Common myeloid progenitor, CD34-positive (primary cell): ENCODE results near the gene CRTC1.

Source experiments
- CTCF ChIA-PET: fragments of 350-600 bp; sonication (Branson Sonifier 250); formaldehyde crosslinking; loops from one replicate; lab custom pipeline; 2021; ENCODE audit warnings: antibody characterized with exemption; lab: Charles Lee
- POLR2A ChIA-PET: fragments of 350-600 bp; sonication (Branson Sonifier 250); formaldehyde crosslinking; loops from one replicate; lab custom pipeline; 2021; ENCODE audit warnings: antibody characterized with exemption; lab: Charles Lee
- DNase-seq, 3 donors: peaks; one replicate each; pipeline versions ENCODE4 v3.0.0 to v3.0.0-alpha.2; 2013
- H3K27ac ChIP-seq, 2 experiments: 1 replicate in 1 of 2; 2 replicates in 1 of 2; pipeline ENCODE4 v1.7.0; 2013; ENCODE audit warnings: inconsistent platforms in 2 of 2, low read length in 2 of 2, mild to moderate bottlenecking in 2 of 2, low read depth in 1 of 2, moderate library complexity in 1 of 2; ENCODE audit not compliant: severe bottlenecking in 2 of 2, insufficient read depth in 1 of 2, poor library complexity in 1 of 2
- H3K27me3 ChIP-seq, 5 experiments: replicated peaks in 2 of 5; 1 replicate in 3 of 5; 2 replicates in 2 of 5; pipeline versions ENCODE4 v1.6.1 to v1.7.0; 2013; ENCODE audit warnings: low read length in 4 of 5, mild to moderate bottlenecking in 2 of 5, moderate library complexity in 2 of 5, inconsistent platforms in 1 of 5; ENCODE audit not compliant: insufficient read depth in 5 of 5, control insufficient read depth in 4 of 5
- H3K36me3 ChIP-seq, 4 experiments: 1 replicate in 2 of 4; 2 replicates in 2 of 4; pipeline versions ENCODE4 v1.6.1 to v1.7.0; 2013; ENCODE audit warnings: low read length in 3 of 4, control low read depth in 1 of 4, mild to moderate bottlenecking in 1 of 4; ENCODE audit not compliant: control insufficient read depth in 4 of 4, insufficient read depth in 4 of 4
- H3K4me1 ChIP-seq, 4 experiments: 1 replicate in 3 of 4; 2 replicates in 1 of 4; pipeline versions ENCODE4 v1.6.1 to v1.7.1; 2013; ENCODE audit warnings: low read length in 3 of 4, mild to moderate bottlenecking in 3 of 4, control low read depth in 1 of 4, inconsistent platforms in 1 of 4, moderate library complexity in 1 of 4; ENCODE audit not compliant: control insufficient read depth in 4 of 4, insufficient read depth in 4 of 4; ENCODE audit errors: control extremely low read depth in 1 of 4
- H3K4me3 ChIP-seq, 7 experiments: 1 replicate in 4 of 7; 2 replicates in 3 of 7; pipeline versions ENCODE4 v1.5.1 to v1.7.0; 2013; ENCODE audit warnings: mild to moderate bottlenecking in 7 of 7, low read length in 6 of 7, moderate library complexity in 6 of 7, inconsistent platforms in 2 of 7, low read depth in 2 of 7, control low read depth in 1 of 7; ENCODE audit not compliant: insufficient read depth in 4 of 7, control insufficient read depth in 1 of 7; ENCODE audit errors: extremely low read depth in 1 of 7
- H3K9me3 ChIP-seq, 5 experiments: 1 replicate in 4 of 5; 2 replicates in 1 of 5; pipeline versions ENCODE4 v1.6.1 to v1.7.1; 2013; ENCODE audit warnings: low read length in 4 of 5, mild to moderate bottlenecking in 2 of 5, inconsistent platforms in 1 of 5, low read depth in 1 of 5, moderate library complexity in 1 of 5; ENCODE audit not compliant: control insufficient read depth in 4 of 5, insufficient read depth in 2 of 5; ENCODE audit errors: control extremely low read depth in 1 of 5
- WGBS: methylation state at CpG from one replicate; pipeline ENCODE4 v1.1.5; 2013; ENCODE audit not compliant: insufficient coverage; 5-methylcytosine and 5-hydroxymethylcytosine counted together

Gene CRTC1

DNA sequence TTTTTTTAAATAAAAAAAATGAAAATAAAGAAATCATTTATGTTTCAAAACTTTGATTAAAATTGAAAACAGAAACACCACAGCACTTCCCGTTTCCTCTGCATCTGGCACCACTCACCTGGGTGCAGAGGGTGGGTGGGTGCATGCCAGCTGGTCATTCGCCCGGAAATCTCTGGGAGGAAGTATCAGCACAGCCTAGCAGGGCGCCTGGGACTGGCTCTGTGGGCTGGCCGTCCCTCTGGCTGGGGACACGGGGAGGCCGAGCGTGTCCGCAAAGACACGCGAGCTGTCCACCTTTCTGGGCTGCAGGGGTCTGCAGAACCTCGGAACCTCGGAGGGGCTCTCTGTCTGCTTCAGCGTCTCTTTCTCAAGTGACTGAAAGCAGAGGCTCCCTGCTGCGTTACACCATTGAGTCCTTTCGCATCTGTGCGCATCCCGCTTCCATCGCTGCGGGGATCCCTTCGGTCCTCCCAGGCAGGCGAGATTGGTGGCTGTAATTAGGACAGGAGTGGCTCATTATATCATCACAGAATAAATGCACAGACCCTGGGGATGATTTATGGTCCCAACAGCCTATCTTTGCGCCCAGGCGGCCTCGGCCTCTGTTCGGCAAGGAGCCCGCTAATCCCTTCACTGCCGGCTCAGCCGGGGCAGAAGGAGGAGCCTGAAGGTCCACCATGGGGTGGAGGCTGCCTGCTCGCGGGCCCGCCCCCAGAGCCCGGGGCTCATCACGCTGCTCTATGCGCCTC lies 17.2 kb downstream of the CRTC1 start:
- ChIA-PET POLR2A (interaction anchor here (0.6 kb wide), 1 partner anchor 199 kb away, joined by 7 read pairs; no protein-coding TSS in a partner anchor), CTCF (interaction anchor here (0.6 kb wide), 1 partner anchor 252 kb away, joined by 4 read pairs; no protein-coding TSS in a partner anchor)
- Histone ChIP-seq H3K36me3 (no peaks in the 10 kb centered on the region), H3K9me3 (no peaks in the 10 kb centered on the region), H3K27ac (peak overlapping the region in 1 of 2 experiments; percentile 34), H3K4me3 (peak overlapping the region; percentile 36 to 78 (median 64)), H3K4me1 (peaks cover 4 to 40% (median 26%) of the 10 kb centered on the region in 4 experiments), H3K27me3 (no peaks in the 10 kb centered on the region)
- peak; percentile 83 to 93 (median 91) for DNase-seq
- 0% methylated on average over 27 of the region's 35 CpGs for WGBS

GRCh38 chr19:18701250-18701608 lies 17.7 kb downstream of the CRTC1 start:
- CTCF ChIA-PET = no interaction called here
- no peak for DNase-seq
- no peaks in the 10 kb centered on the region for H3K36me3 ChIP-seq
- no peaks in the 10 kb centered on the region for H3K9me3 ChIP-seq
- peaks cover 4 to 40% (median 26%) of the 10 kb centered on the region in 4 experiments for H3K4me1 ChIP-seq
- 12% methylated on average over 7 of the region's 7 CpGs for WGBS
- POLR2A ChIA-PET = no interaction called here
- H3K27me3 ChIP-seq = no peaks in the 10 kb centered on the region
- peak overlapping the region in 5 of 7 experiments; percentile 52 to 78 (median 70) for H3K4me3 ChIP-seq
- peak overlapping the region in 1 of 2 experiments; percentile 34 for H3K27ac ChIP-seq

DNA sequence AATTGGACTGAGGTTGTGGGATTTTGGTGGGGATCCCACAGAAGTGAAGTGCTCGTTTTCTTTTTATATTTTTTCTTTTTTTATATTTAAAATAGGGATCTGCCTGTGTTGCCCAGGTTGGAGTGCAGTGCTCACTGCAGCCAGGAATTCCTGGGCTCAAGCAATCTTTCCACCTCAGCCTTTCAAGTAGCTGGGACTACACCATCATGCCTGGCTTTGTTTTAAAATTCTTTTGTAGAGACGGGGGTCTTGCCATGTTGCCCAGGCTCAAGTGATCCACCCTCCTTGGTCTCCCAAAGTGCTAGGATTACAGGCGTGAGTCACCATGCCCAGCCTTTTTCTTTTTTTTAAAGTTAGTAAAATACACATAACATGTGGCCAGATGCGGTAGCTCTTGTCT lies 20.6 kb downstream of the CRTC1 start:
- Histone ChIP-seq H3K27ac (no peak overlapping the region), H3K9me3 (no peaks in the 10 kb centered on the region), H3K27me3 (no peaks in the 10 kb centered on the region), H3K4me3 (no peak overlapping the region), H3K36me3 (no peaks in the 10 kb centered on the region), H3K4me1 (peaks cover 4 to 32% (median 24%) of the 10 kb centered on the region in 4 experiments)
- POLR2A ChIA-PET = interaction anchor here (0.6 to 0.7 kb wide), 2 partner anchors 26 to 59 kb away, joined by 3 read pairs; no protein-coding TSS in a partner anchor
- CTCF ChIA-PET = interaction anchor here (0.7 kb wide), 1 partner anchor 15 kb away, joined by 3 read pairs; no protein-coding TSS in a partner anchor
- 94% methylated on average over 2 of the region's 4 CpGs for WGBS
- no peak for DNase-seq

DNA sequence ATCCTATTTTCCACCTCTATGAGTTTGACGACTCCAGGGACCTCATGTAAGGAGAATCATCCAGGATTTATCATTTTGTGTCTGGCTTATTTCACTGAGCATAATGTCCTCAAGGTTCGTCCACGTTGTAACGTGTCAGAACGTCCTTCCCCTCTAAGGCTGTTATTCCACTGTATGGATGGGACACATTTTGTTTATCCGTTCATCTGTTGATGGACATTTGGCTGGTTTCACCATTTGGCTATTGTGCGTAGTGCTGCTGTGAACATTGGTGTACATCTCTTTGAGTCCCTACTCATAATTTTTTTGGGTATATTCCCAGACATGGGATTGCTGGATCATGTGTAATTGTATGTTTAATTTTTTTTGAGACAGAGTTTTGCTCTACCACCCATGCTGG lies 21.5 kb downstream of the CRTC1 start:
- H3K4me1 ChIP-seq = peaks cover 4 to 32% (median 23%) of the 10 kb centered on the region in 4 experiments
- no peak for DNase-seq
- H3K27ac ChIP-seq = no peak overlapping the region
- no peaks in the 10 kb centered on the region for H3K9me3 ChIP-seq
- H3K4me3 ChIP-seq = no peak overlapping the region
- 98% methylated on average over 5 of the region's 7 CpGs for WGBS
- H3K27me3 ChIP-seq = no peaks in the 10 kb centered on the region
- POLR2A ChIA-PET = no interaction called here
- no peaks in the 10 kb centered on the region for H3K36me3 ChIP-seq
- CTCF ChIA-PET = interaction anchor here (0.7 kb wide), 1 partner anchor 29 kb away, joined by 3 read pairs; no protein-coding TSS in a partner anchor

DNA sequence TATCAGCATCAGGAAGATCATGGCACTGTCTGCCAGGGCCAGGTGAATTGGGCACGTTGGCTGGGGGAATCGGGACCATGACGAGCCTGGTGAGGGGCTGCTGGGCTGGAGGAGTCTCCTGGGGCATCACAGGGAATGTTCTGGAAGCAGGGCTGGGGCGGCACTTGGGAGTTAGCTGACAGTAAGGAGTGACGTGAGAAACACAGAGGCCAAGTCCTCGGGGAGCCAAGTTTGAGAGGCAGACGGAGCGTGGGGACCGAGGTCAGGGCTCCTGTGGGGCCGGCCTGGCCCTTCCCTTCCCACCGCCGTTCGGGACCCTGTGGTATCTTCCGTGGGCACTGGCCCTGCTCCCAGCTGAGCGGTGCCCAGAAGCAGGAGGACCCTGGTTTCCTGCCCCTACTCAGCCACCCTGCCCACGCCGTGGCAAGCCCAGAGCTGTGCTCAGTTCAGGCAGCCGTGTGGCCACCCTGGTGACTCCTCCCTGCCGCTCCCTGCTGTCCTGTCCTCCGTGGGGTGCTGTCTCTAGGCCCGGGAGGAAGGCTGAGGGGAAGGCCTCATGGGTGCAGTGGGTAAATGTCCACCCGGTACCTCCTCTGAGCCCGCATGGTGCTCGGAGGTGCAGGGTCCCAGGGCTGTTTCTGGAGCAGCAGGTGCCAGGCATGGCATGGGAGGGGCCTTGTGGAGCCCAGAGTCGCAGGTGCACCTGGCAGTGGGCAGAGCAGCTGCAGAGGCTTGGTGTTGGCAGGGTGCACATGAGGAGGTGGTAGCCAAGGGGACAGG lies 25.2 kb downstream of the CRTC1 start:
- Histone ChIP-seq H3K9me3 (no peaks in the 10 kb centered on the region), H3K27me3 (no peaks in the 10 kb centered on the region), H3K4me3 (no peak overlapping the region), H3K4me1 (peaks cover 0 to 20% (median 14%) of the 10 kb centered on the region in 4 experiments), H3K27ac (no peak overlapping the region), H3K36me3 (peaks cover 0 to 4% (median 0%) of the 10 kb centered on the region in 4 experiments)
- DNase-seq = no peak
- POLR2A ChIA-PET = no interaction called here
- WGBS = 78% methylated on average over 25 of the region's 25 CpGs
- CTCF ChIA-PET = interaction anchor here (0.7 kb wide), 1 partner anchor 30 kb away, joined by 3 read pairs; no protein-coding TSS in a partner anchor

- ChIA-PET POLR2A (no interaction called here), CTCF (interaction anchor here (1.0 kb wide), 1 partner anchor 398 kb away, joined by 3 read pairs; no protein-coding TSS in a partner anchor)
- Histone ChIP-seq H3K4me1 (peaks cover 0 to 20% (median 14%) of the 10 kb centered on the region in 4 experiments), H3K4me3 (no peak overlapping the region), H3K36me3 (peaks cover 0 to 4% (median 0%) of the 10 kb centered on the region in 4 experiments), H3K27me3 (no peaks in the 10 kb centered on the region), H3K9me3 (no peaks in the 10 kb centered on the region), H3K27ac (no peak overlapping the region)
- WGBS = 98% methylated on average over 10 of the region's 10 CpGs
- DNase-seq = no peak
Measured at GRCh38 chr19:18709546-18709945, 26.1 kb downstream of the CRTC1 start.
